Femur (tissue), 1 donor: ENCODE data around the gene PHF10.
"Not testable (repeated sequence)": the region's sequence is repeated elsewhere in the genome, so short reads cannot be mapped to it uniquely, and the experiment has no call there.

Experiments used
- DNase-seq: peaks from one replicate; pipeline ENCODE4 v3.0.0-alpha.2; 2017

The PHF10 gene

GRCh38 chr6:169722362-169723199 lies 1.7 kb downstream of the PHF10 start:
- peak; percentile 68 for DNase-seq

GRCh38 chr6:169720207-169720855 lies 4.0 kb downstream of the PHF10 start:
- no peak for DNase-seq

DNA sequence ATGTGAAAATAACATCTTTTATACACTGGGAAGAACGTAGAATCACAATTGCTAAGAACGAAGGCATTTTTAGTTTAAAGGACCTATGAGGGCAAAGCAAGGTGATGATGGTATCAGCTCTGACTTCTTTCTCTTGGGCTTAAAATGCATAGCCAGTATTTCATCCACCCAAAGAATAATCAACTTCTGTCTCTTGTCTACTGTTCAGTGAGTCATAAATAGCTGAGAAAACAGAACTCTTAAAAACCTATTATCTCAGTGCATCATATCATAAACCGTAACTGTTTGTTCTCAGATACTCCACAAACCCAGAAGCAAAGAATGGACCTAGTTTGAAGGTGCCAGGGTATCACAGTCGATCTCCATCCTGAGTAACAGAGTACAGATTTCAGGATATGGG lies 5.2 kb downstream of the PHF10 start:
- DNase-seq: no peak

DNA sequence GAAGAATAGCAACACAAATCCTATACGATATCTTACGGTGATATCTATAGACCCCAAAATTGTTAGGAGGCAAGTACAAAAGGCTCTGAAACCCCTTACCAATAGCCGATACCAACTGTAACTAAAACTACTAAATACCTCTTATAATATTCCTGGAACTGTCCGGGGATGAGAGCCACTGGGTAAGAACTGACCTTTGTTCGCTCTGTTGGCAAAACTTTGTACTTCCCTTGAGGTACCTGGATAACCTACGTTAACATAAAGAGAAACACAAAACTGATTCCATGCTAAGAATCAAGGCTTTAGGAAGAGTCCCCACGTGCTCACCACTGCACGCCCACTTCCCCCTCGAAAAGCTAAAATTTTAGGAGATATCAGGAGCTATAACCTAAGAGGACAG lies 9.7 kb downstream of the PHF10 start:
- no peak for DNase-seq

DNA sequence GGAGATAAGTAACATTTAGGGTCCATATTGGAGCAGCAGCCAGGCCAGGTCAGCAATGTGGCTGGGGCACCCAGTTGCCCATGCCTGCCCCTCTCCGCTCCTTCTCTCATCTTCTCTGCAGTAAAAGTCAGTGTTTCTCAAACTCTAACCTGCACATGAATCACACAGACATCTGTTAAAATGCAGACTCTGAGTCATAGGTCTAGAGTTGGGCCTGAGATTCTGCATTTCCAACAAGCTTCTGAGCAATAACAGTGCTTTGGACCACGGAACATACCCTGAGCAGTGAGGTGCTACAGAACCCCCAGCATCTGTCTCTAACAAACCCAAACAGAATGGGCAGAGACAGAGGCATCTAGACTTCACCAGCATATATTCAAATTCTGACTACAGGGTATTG lies 10.1 kb downstream of the PHF10 start:
- DNase-seq: no peak

- no peak for DNase-seq
Observed at GRCh38 chr6:169710009-169710408, 14.3 kb downstream of the PHF10 start.

DNA sequence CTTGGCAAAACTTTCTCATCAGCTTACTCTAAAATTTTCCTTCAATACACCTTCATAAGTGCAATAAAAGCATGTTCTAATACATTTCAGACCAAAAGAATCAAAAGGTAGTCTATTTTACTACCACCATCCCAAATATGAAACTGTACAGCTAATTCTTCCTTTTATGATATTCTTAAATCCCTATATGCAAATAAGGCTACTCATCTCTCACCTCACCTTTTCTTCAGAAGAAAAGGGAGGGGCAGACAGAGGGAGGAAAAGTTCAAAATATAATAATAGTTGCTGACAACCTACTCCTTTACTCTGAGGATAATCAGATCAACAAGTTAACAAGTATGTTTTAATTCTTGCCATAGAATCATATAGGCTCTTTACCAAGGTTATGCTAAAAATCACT lies 15.0 kb downstream of the PHF10 start:
- DNase-seq: no peak

- no peak for DNase-seq
Observed at GRCh38 chr6:169707772-169708171, 16.5 kb downstream of the PHF10 start.

DNA sequence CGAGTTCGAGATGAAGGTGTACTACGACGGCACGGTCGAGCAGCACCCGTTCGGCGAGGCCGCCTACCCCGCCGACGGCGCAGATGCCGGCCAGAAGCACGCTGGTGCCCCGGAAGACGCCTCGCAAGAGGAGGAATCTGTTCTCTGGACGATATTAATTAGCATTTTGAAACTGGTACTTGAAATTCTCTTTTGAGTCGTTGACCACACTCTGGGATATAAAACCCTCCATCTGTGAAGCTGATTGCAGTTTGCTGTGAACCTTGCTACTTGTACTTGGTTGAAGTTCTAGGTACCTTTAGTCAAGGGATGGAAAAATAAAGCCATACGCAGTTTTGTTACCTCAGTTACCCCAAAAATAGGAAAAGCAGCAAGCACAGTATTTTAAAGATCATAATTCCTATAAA lies 21.5 kb downstream of the PHF10 start:
- no peak for DNase-seq

GRCh38 chr6:169701954-169702839 lies 22.1 kb downstream of the PHF10 start, which contains the start of the genes C6orf120 and WDR27:
C6orf120 (plus strand) TSS chr6:169702126; CDS start chr6:169702460, 334 bp downstream.
WDR27 (minus strand) TSS chr6:169702029; CDS start chr6:169689005, 13,024 bp downstream.
- DNase-seq: peak; percentile 97

- no peak for DNase-seq
Observed at GRCh38 chr6:169701311-169701953, 22.9 kb downstream of the PHF10 start.

GRCh38 chr6:169700296-169700695 lies 24.0 kb downstream of the PHF10 start:
- peak; percentile 37 for DNase-seq

DNA sequence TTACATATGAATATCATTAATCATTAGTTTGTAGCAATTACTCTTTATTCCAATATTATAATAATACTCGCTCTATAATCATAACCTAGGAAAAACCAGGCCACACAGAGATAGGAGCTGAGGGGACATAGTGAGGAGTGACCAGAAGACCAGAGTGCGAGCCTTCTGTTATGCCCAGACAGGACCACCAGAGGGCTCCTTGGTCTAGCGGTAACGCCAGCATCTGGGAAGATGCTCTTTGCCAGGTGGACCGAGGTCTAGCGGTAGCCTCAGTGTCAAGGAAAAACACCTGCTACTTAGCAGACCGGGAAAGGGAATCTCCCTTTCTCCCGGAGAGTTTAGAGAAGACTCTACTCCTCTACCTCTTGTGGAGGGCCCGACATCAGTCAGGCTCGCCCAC lies 27.2 kb downstream of the PHF10 start:
- DNase-seq: not testable (repeated sequence)

DNA sequence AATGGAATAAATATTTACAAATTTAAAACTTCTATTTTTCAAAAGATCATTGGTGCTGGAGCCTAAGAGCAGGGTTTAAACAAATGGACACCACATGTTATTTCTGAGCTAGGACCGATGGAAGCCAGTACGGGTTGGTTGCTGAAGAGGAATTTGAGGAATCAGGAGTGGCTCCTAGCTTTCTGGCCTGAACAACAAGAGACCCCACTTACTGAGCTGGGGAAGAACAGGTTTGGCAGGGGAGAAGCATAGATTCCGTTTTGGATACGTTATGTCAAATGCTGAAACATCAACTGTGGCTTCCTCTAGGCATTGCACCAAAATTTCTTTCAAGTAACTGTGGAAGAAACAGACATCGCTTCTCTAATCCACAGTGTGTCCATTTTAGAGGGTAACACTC lies 29.2 kb downstream of the PHF10 start:
- DNase-seq: no peak

DNA sequence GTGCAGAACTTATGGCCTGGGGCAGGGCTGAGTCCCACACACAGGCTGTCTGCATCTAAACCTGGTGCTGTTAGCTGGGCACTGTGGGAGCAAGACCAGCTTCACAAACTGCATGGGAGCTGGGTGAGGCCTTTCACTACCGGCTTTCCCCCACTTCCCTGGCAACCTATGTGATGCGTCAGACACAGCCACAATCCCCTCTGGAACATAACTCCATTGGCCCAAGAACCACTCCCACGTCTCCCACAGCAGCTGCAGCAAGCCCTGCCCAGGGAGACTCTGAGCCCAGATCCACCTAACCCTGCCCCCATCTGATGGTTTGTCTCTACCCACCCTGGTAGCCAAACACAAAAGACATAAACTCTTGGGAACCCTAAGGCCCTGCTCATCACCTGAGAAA lies 31.8 kb downstream of the PHF10 start:
- DNase-seq: no peak

- no peak for DNase-seq
Observed at GRCh38 chr6:169691260-169691659, 33.0 kb downstream of the PHF10 start.

DNA sequence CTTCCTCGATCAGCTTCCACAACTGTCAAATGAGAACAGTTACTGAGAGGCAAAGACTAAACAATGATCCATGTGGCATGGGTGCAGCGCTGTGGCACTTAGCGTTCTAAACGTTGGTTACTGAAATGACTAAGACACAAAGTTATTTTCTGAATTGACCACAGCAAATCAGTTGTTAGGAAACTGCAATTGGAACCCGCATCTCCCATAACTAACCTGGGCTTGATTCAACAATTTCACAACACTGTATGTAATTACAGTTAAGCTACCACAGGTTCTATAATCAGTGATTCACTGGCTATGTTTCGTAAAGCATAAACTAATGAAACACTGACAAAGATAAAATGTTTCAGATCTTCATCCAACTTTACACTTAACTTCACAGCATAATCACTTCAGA lies 35.0 kb downstream of the PHF10 start:
- no peak for DNase-seq

DNA sequence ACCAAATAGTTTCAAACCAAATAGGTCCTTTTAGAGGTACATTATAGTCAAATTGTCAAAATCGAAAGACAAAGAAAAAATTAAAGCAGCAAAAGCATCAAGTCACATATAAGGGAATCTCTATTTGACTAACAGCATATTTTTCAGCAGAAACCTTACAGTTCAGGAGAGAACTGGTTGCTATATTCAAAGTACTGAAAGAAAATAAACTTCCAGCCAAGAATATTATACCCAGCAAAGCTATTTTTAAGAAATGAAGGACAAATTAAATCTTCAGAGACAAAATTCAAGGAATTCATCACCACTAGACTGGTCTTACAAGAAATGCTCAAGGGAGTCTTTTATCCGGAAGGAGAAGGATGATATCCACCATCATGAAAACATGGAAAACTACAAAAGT lies 38.4 kb downstream of the PHF10 start:
- DNase-seq: no peak

DNA sequence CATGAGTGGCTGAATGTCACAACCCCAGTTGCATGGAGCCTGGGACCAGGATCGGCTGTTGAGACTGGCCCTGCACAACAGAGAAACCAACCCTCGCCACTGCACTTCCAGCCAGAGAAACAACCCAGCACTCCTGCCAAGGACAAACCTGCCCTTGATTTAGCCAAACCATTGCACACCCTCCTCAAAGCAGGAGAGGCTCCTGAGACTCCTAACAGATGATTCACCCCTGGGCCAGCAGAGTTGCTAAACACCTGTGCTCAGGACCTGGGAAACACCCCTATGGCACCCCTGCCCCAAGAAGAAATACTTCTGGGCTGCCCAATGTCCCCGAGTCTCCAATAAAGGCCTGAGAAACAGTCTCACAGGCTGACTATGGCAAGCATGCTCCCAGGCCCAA lies 40.2 kb downstream of the PHF10 start:
- no peak for DNase-seq

- DNase-seq: no peak
Observed at GRCh38 chr6:169678342-169678741, 46.0 kb downstream of the PHF10 start.

GRCh38 chr6:169677096-169677495 lies 47.2 kb downstream of the PHF10 start:
- no peak for DNase-seq

DNA sequence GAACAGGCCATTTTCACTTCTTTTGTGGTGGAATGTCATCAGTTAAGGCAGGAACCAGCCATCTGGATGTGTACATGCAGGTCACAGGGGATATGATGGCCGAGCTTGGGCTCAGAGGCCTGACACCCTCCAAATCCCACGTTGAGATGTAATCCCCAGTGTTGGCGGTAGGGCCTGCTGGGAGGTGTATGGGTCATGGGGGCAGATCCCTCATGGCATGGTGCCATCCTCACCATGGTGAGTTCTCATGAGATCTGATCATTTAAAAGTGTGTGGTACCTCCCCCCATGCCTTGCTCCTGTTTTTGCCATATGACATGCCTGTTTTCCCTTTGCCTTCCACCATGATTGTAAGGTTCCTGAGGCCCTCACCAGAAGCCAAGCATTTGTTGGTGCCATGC lies 49.3 kb downstream of the PHF10 start:
- no peak for DNase-seq

GRCh38 chr6:169671563-169671962 lies 52.7 kb downstream of the PHF10 start:
- no peak for DNase-seq
